Fibroblast of the aortic adventitia (primary cell): Measurements from ENCODE around the gene ARHGAP40. TPM values are rescaled to one million over a fixed set of nuclear protein-coding genes. Genes with fewer than 3 reads are reported as not detected.

Source experiments
- DNase-seq: peaks from one replicate; pipeline ENCODE4 v3.0.0-alpha.2; 2010; ENCODE audit warnings: low read depth
- H3K4me3 ChIP-seq: 2 replicates; pipeline ENCODE4 v1.5.1; 2011; ENCODE audit warnings: low read depth, mild to moderate bottlenecking, control low read depth, low read length, moderate library complexity
- total RNA-seq: library from RNA; depleted of rRNA; stranded (reverse); fragments of >200 nt; gene quantifications from 2 replicates; pipeline ENCODE4 v1.2.3, GENCODE V29; 2012; ENCODE audit warnings: low replicate concordance
- TF ChIP-seq, protein P1 (sequence below): IDR thresholded peaks from 2 replicates; pipeline ENCODE4 v1.5.1; 2011; ENCODE audit warnings: mild to moderate bottlenecking, low read length, control low read depth, inconsistent platforms; ENCODE audit not compliant: insufficient read depth

Gene ARHGAP40
- total RNA-seq, 1 donor = not detected

DNA sequence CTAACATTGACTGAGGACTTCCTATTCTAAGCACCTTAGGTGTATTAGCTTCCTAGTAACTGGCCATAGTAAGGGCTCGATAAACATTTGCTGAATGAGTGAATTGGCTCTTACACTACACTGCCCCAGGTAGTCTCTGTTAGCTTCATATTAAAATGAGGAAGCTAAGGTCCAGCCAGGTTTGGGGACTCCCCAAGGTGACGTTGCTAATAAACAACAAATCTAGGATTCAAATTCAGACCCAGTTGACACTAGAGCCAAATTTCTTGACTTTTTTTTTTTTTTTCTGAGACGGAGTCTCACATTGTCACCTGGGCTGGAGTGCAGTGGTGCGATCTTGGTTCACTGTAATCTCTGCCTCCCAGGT lies 16.2 kb downstream of the ARHGAP40 start:
- no peak overlapping the region for H3K4me3 ChIP-seq
- DNase-seq = no peak
- TF ChIP-seq, protein P1, sequence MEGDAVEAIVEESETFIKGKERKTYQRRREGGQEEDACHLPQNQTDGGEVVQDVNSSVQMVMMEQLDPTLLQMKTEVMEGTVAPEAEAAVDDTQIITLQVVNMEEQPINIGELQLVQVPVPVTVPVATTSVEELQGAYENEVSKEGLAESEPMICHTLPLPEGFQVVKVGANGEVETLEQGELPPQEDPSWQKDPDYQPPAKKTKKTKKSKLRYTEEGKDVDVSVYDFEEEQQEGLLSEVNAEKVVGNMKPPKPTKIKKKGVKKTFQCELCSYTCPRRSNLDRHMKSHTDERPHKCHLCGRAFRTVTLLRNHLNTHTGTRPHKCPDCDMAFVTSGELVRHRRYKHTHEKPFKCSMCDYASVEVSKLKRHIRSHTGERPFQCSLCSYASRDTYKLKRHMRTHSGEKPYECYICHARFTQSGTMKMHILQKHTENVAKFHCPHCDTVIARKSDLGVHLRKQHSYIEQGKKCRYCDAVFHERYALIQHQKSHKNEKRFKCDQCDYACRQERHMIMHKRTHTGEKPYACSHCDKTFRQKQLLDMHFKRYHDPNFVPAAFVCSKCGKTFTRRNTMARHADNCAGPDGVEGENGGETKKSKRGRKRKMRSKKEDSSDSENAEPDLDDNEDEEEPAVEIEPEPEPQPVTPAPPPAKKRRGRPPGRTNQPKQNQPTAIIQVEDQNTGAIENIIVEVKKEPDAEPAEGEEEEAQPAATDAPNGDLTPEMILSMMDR = no peak

DNA sequence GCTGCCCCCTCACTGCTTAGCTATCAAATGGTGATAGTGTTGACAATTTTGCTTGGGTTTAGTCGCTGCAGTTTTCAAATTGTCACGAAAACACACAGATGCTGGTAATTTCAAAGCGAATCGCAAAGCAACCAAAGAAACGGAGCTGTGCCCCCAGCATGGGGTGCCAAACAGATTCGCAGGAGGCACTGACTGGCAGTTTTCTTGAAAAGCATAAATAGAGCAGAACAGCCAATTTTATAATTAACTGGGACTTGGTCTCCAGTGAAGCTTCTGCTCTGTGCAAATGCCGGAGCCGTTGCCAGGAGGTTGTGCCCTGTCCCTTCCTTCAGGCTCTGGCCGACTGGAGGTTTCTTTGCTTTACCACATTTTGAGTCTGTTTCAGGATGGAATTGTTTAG lies 18.8 kb downstream of the ARHGAP40 start:
- no peak overlapping the region for H3K4me3 ChIP-seq
- no peak for DNase-seq
- TF ChIP-seq, protein P1 = no peak

DNA sequence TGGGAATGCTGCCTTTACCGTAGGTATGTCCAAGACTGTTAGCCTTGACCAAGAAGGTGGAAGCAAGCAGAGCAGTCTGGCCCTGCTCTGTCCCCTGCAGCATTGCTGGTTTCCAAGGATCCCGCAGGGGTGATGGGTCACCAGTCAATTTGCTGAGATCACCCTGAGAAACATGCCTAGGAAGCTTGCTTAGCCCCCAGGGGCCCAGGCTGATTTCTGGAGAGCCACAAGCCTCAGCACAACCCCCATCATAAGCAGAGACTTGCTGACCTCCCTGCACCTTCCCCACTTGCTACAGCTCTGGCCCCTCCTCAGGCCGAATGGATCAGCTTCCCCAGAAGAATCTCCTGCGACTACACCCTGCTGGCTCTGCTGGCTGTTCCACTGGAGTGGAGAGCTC lies 21.5 kb downstream of the ARHGAP40 start:
- DNase-seq = no peak
- TF ChIP-seq, protein P1 = no peak
- H3K4me3 ChIP-seq = no peak overlapping the region

DNA sequence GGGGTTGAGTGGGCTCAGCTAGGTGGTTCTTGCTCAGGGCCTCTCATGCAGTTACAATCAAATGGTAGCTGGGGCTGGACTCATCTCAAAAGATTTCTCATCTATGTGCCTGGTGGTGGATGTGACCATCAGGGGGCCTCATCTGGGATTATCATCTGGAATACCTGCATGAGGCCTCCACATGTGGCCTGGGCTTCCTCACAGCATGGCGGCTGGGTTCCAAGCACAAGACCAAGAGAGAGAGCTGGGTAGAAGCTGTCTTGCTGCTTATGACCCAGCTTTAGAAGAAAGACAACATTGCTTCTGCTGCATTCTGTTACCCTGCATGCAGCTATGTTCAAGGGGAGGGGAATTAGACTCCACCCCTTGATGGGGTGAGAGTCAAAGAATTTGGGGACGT lies 22.5 kb downstream of the ARHGAP40 start:
- no peak for DNase-seq
- H3K4me3 ChIP-seq = no peak overlapping the region
- TF ChIP-seq, protein P1 = no peak

DNA sequence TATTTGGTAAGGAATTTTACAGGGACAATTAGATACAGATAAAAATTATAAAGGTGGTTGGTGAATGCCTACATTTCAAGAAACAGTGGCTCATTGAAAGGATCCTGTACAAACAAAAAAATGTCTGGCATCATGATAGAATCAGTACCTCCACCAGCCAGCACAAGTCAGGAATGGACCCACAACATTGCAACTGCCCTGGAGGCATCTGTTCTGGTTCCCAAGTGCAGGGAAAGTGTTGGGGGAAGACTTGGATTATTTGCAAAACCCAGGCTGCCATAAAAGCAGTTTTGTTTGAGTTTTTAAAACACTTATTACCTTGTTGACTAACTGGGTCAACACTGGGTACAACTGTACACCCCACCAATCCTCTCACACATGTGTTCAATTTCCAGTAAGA lies 24.3 kb downstream of the ARHGAP40 start:
- TF ChIP-seq, protein P1 = no peak
- H3K4me3 ChIP-seq = no peak overlapping the region
- DNase-seq = no peak

DNA sequence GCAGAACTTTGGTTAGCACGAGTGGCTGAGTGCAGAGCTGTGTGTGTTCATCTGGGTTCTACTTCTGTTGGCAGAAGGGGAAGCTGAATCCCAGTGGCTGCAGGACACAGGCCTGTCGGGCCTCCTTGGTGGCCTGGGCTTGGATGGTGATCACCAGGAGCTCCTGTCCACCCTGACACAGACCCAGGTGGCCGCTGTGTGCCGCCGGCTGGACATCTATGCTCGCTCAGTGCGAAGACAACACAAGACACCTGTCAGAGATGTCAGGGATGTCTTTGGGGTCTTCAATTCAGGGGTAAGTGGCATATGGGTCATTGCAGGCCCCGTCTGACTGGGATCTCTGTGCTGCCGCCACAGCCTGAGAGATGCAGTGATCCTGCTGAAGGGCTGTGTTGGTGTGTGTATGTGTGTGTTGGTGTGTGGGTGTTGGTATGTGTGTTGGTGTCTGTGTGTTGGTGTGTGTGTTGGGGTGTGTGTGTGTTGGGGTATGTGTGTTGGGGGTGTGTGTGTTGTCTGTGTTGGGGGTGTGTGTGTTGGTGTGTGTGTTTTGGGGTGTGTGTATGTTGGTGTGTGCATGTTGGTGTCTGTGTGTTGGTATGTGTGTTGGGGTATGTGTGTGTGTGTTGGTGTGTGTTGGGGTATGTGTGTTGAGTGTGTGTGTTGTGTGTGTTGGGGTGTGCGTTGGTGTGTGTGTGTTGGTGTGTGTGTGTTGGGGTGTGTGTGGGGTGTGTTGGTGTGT lies 25.5 kb downstream of the ARHGAP40 start:
- TF ChIP-seq, protein P1 = no peak
- H3K4me3 ChIP-seq = no peak overlapping the region
- DNase-seq = no peak
